GM12878 (cell line): Measurements from ENCODE around the gene NKRF. TPM values are rescaled to one million over a fixed set of nuclear protein-coding genes. Genes with fewer than 3 reads are reported as not detected.

Source experiments
- ATAC-seq: fragments of 200-7000 bp; cut with Tn5 transposase; 3 replicates; pipeline ENCODE4 v1.9.1; 2020; ENCODE audit warnings: mild to moderate bottlenecking, moderate library complexity
- Bru-seq: library from RNA; stranded (reverse); fragments of 400-500 nt; gene quantifications from one replicate; lab custom pipeline; 2021; lab: Mats Ljungman, UMichigan
- BruChase-seq, 2 experiments: library from RNA; stranded (reverse); fragments of 400-500 nt; gene quantifications; one replicate each; lab custom pipeline; 2021; lab: Mats Ljungman, UMichigan
- BruUV-seq: library from RNA; stranded (reverse); fragments of 400-500 nt; replicated peaks from 2 replicates; lab custom pipeline; 2021; lab: Mats Ljungman, UMichigan
- CTCF ChIA-PET: fragments of 300-600 bp; sonication (Branson Sonifier 250); formaldehyde crosslinking; extraction: SDS; loops from one replicate; lab custom pipeline; 2021; ENCODE audit warnings: inconsistent platforms; lab: Yijun Ruan, JAX
- POLR2A ChIA-PET: fragments of 350-600 bp; formaldehyde crosslinking; extraction: SDS; loops from one replicate; lab custom pipeline; 2021; ENCODE audit warnings: inconsistent platforms; lab: Charles Lee
- RAD21 ChIA-PET: fragments of 300-600 bp; sonication (Branson Sonifier 250); formaldehyde crosslinking; loops from one replicate; lab custom pipeline; 2023; ENCODE audit warnings: antibody characterized with exemption; ENCODE audit not compliant: unreplicated experiment; lab: Charles Lee
- SMC1A ChIA-PET: fragments of 300-600 bp; sonication (Branson Sonifier 250); formaldehyde crosslinking; loops from one replicate; lab custom pipeline; 2023; ENCODE audit not compliant: unreplicated experiment, uncharacterized antibody; lab: Charles Lee
- DNase-seq: peaks from one replicate; pipeline ENCODE4 v3.0.0-alpha.2; 2011; ENCODE audit warnings: low read depth, low spot score
- FAIRE-seq: peaks from 3 replicates; lab custom pipeline; 2011; peaks lifted over from hg19 to GRCh38; lab: Jason Lieb, UNC
- H2AFZ ChIP-seq: 2 replicates; pipeline ENCODE4 v1.6.0; 2011; ENCODE audit warnings: low read depth, low read length, control low read depth; ENCODE audit not compliant: control insufficient read depth
- H3K27ac ChIP-seq: 2 replicates; pipeline ENCODE4 v1.5.1; 2011; ENCODE audit warnings: control low read depth; ENCODE audit not compliant: control insufficient read depth, insufficient read depth
- H3K27me3 ChIP-seq, 2 experiments: replicated peaks in 1 of 2; 2 replicates each; pipeline versions ENCODE4 v1.6.0 to v1.6.1; 2011; ENCODE audit warnings: low read length in 1 of 2; ENCODE audit not compliant: control insufficient read depth in 2 of 2, insufficient read depth in 2 of 2
- H3K36me3 ChIP-seq, 2 experiments: 2 replicates each; pipeline ENCODE4 v1.5.1; 2011; ENCODE audit warnings: low read length in 1 of 2; ENCODE audit not compliant: control insufficient read depth in 2 of 2, insufficient read depth in 2 of 2
- H3K4me1 ChIP-seq: 2 replicates; pipeline ENCODE4 v1.6.1; 2011; ENCODE audit warnings: mild to moderate bottlenecking, low read length, moderate library complexity, mixed read lengths; ENCODE audit not compliant: control insufficient read depth, insufficient read depth
- H3K4me2 ChIP-seq: 2 replicates; pipeline ENCODE4 v1.6.0; 2011; ENCODE audit warnings: control low read depth; ENCODE audit not compliant: control insufficient read depth, insufficient read depth
- H3K4me3 ChIP-seq: fragments of 200-600 bp; sonication (generic); 2 replicates; pipeline ENCODE4 v1.5.1; 2016
- H3K79me2 ChIP-seq: 2 replicates; pipeline ENCODE4 v1.6.0; 2011; ENCODE audit warnings: low read length; ENCODE audit not compliant: control insufficient read depth, insufficient read depth
- H3K9ac ChIP-seq: 2 replicates; pipeline ENCODE4 v1.8.0; 2011; ENCODE audit warnings: low read length, control low read depth, mixed read lengths; ENCODE audit not compliant: control insufficient read depth, insufficient read depth
- H3K9me3 ChIP-seq: replicated peaks from 3 replicates; pipeline ENCODE4 v1.5.1; 2011; ENCODE audit warnings: mild to moderate bottlenecking, low read length; ENCODE audit not compliant: control insufficient read depth, insufficient read depth
- H4K20me1 ChIP-seq: 2 replicates; pipeline ENCODE4 v1.6.0; 2011; ENCODE audit not compliant: control insufficient read depth, insufficient read depth
- BACH1 ChIP-seq: fragments of 450-650 bp; IDR thresholded peaks from 2 replicates; pipeline ENCODE4 v1.6.1; 2017; ENCODE audit warnings: mild to moderate bottlenecking, borderline replicate concordance
- BCL3 ChIP-seq: IDR thresholded peaks from 2 replicates; pipeline ENCODE4 v1.6.1; 2011; ENCODE audit warnings: borderline replicate concordance, low read depth, mild to moderate bottlenecking, moderate library complexity, low read length; ENCODE audit not compliant: insufficient read depth, poor library complexity, severe bottlenecking
- BHLHE40 ChIP-seq, 2 experiments: fragments of 450-650 bp in 1 of 2; IDR thresholded peaks; 2 replicates each; pipeline ENCODE4 v1.6.1; 2011 to 2017; ENCODE audit warnings: low read depth in 2 of 2, borderline replicate concordance in 1 of 2, improper control_type of control experiment in 1 of 2, low read length in 1 of 2, mild to moderate bottlenecking in 1 of 2
- CBFB ChIP-seq: IDR thresholded peaks from 2 replicates; pipeline ENCODE4 v1.6.1; 2016; ENCODE audit warnings: antibody characterized with exemption, low read depth
- CHD2 ChIP-seq: IDR thresholded peaks from 2 replicates; pipeline ENCODE4 v1.6.1; 2011; ENCODE audit warnings: low read depth, low read length, improper control_type of control experiment, borderline replicate concordance
- HCFC1 ChIP-seq: fragments of 150-350 bp; IDR thresholded peaks from 2 replicates; pipeline ENCODE4 v1.6.1; 2014; ENCODE audit warnings: low read length
- HDAC2 ChIP-seq: fragments of 200-600 bp; sonication (generic); IDR thresholded peaks from 2 replicates; pipeline ENCODE4 v1.6.1; 2017
- IRF5 ChIP-seq: fragments of 450-650 bp; IDR thresholded peaks from 2 replicates; pipeline ENCODE4 v1.6.1; 2017; ENCODE audit warnings: borderline replicate concordance
- JUNB ChIP-seq: IDR thresholded peaks from 2 replicates; pipeline ENCODE4 v1.6.1; 2016; ENCODE audit warnings: antibody characterized with exemption, mild to moderate bottlenecking
- MXI1 ChIP-seq: fragments of 150-350 bp; IDR thresholded peaks from 2 replicates; pipeline ENCODE4 v1.6.1; 2011; ENCODE audit warnings: low read depth, mild to moderate bottlenecking, inconsistent platforms, low read length, improper control_type of control experiment
- NRF1 ChIP-seq: conservative IDR thresholded peaks from 2 replicates; pipeline ENCODE4 v1.6.1; 2011; ENCODE audit warnings: mild to moderate bottlenecking, low read depth, low read length, improper control_type of control experiment
- POLR2AphosphoS2 ChIP-seq: IDR thresholded peaks from 2 replicates; pipeline ENCODE4 v1.6.1; 2011; ENCODE audit warnings: low read depth, mild to moderate bottlenecking, low read length, improper control_type of control experiment, moderate library complexity
- POLR2AphosphoS5 ChIP-seq: IDR thresholded peaks from 2 replicates; pipeline ENCODE4 v1.6.1; 2011; ENCODE audit warnings: mild to moderate bottlenecking, low read length, inconsistent platforms
- SMAD5 ChIP-seq: IDR thresholded peaks from 2 replicates; pipeline ENCODE4 v1.6.1; 2016; ENCODE audit warnings: antibody characterized with exemption, low read depth
- TAF1 ChIP-seq: IDR thresholded peaks from 2 replicates; pipeline ENCODE4 v1.6.1; 2011; ENCODE audit warnings: mild to moderate bottlenecking, low read depth, low read length, borderline replicate concordance
- TARDBP ChIP-seq: IDR thresholded peaks from 2 replicates; pipeline ENCODE4 v1.6.1; 2016; ENCODE audit warnings: borderline replicate concordance
- WGBS: methylation state at CpG from one replicate; pipeline ENCODE4 v1.1.6; 2016; ENCODE audit warnings: low lambda C conversion rate; ENCODE audit not compliant: insufficient replicate concordance, insufficient coverage; ENCODE audit errors: missing lambda C conversion rate; 5-methylcytosine and 5-hydroxymethylcytosine counted together
- in situ Hi-C: fragments of 300-500 bp; cut with MboI; formaldehyde crosslinking; loops from 9 replicates; pipeline ENCODE4 v1.14.3; 2018; ENCODE audit warnings: mixed read lengths
- intact Hi-C: fragments of 100-400 bp; cut with micrococcal nuclease; formaldehyde crosslinking; loops from one replicate; pipeline ENCODE4 v1.14.2; 2022; ENCODE audit not compliant: unreplicated experiment
- long read RNA-seq, 2 experiments: library from polyadenylated mRNA; unstranded; transcript quantifications; one replicate each; pipeline ENCODE4 v2.0.0, GENCODE V29; 2019 to 2020
- polyA minus RNA-seq, 3 experiments: library from RNA; depleted of rRNA, polyadenylated mRNA; stranded (reverse); fragments of >200 nt; gene quantifications; 2 replicates each; pipeline ENCODE4 v1.2.3, GENCODE V29; 2011
- polyA plus RNA-seq, 11 experiments: library from polyadenylated mRNA; depleted of rRNA in 4 of 11; unstranded in 6 of 11; stranded (reverse) in 5 of 11; fragments of >200 nt; fragmentation: Nextera tagmentation in 4 of 11; fragmentation: Illumina TruSeq in 1 of 11; extraction: Ambion mirVana in 4 of 11; extraction: Trizol in 1 of 11; gene quantifications; 1 replicate in 1 of 11; 2 replicates in 10 of 11; pipeline versions ENCODE4 v1.2.1 to v1.2.3, GENCODE V29; 2011 to 2016; ENCODE audit warnings: inconsistent platforms in 2 of 11, missing spikeins in 2 of 11, low read depth in 1 of 11
- total RNA-seq, 4 experiments: library from RNA; depleted of rRNA in 3 of 4; stranded (reverse); fragments of >200 nt in 3 of 4; fragmentation: Illumina TruSeq in 1 of 4; extraction: Trizol in 1 of 4; gene quantifications; 2 replicates each; pipeline versions ENCODE4 v1.2.1 to v1.2.3, GENCODE V29; 2013 to 2021

NKRF gene
- total RNA-seq (2013; cell fraction: nucleolus; rRNA removed) = 32.9 and 35.0 TPM in 2 replicates
- total RNA-seq (2014; rRNA removed) (8.1 and 8.5 TPM in 2 replicates), total RNA-seq (2014; rRNA removed; fragmentation: Illumina TruSeq; extraction: Trizol) (15.7 and 16.6 TPM in 2 replicates), total RNA-seq (2021) (20.1 and 21.5 TPM in 2 replicates), polyA plus RNA-seq (2011; rRNA removed) (14.4 and 19.6 TPM in 2 replicates), polyA plus RNA-seq (2014; fragmentation: Illumina TruSeq; extraction: Trizol) (20.3 and 25.3 TPM in 2 replicates), polyA plus RNA-seq (2014; fragmentation: Nextera tagmentation; extraction: Ambion mirVana) (1 to 10 TPM; 6.2 to 9.5 TPM), polyA plus RNA-seq (2014; rRNA removed) (9.9 and 10.7 TPM in 2 replicates), polyA plus RNA-seq (2016; fragmentation: Nextera tagmentation; extraction: Ambion mirVana) (1 to 10 TPM; 8.4 to 9.0 TPM), polyA minus RNA-seq (2011; rRNA and poly(A)+ RNA removed) (12.3 and 14.2 TPM in 2 replicates), Bru-seq, nascent RNA (percentile 85 among the genes with signal in this experiment), BruChase-seq, experiment 1, labeled RNA remaining after a 6-hour chase (percentile 87 among the genes with signal in this experiment), BruChase-seq, experiment 2, labeled RNA remaining after a 2-hour chase (percentile 92 among the genes with signal in this experiment)
- 8.7 TPM for polyA plus RNA-seq (2011; ENCODE audit: low read depth)
- polyA plus RNA-seq (2011; cell fraction: cytosol; rRNA removed) = 7.8 and 8.0 TPM in 2 replicates
- polyA plus RNA-seq (2011; cell fraction: nucleus; rRNA removed) = 12.2 and 14.9 TPM in 2 replicates
- polyA plus RNA-seq (2012) = 9.4 and 12.6 TPM in 2 replicates
- polyA minus RNA-seq (2011; cell fraction: cytosol; rRNA and poly(A)+ RNA removed) = 8.2 and 9.4 TPM in 2 replicates
- polyA minus RNA-seq (2011; cell fraction: nucleus; rRNA and poly(A)+ RNA removed) = 5.9 and 10.3 TPM in 2 replicates
- long read RNA-seq, experiment 1, partial matches to known transcripts = 2 of 4 reads
- long read RNA-seq, experiment 1, other reads (novel, unspliced or antisense) = 2 of 4 reads
- long read RNA-seq, experiment 2, partial matches to known transcripts = 0 of 26 reads
- long read RNA-seq, experiment 2, other reads (novel, unspliced or antisense) = 19 of 26 reads

GRCh38 chrX:119606280-119607017 lies at the start of gene NKRF:
Gene NKRF (minus strand): TSS chrX:119606424.
- peak within 1 kb of the TSS; percentile 85 for H3K27ac ChIP-seq
- RAD21 ChIA-PET = interaction anchor here (0.7 to 2.6 kb wide), 15 partner anchors 12 to 185 kb away, joined by 3 to 9 read pairs (median 4); partner anchors contain the start of genes RPL39, SEPTIN6, SLC25A5 and UBE2A
- H3K4me3 ChIP-seq = peak within 1 kb of the TSS; percentile 57
- BruUV-seq = TSS peak; percentile 85
- H3K27me3 ChIP-seq = no peaks in the 10 kb centered on the region
- ATAC-seq (peak; percentile 78), DNase-seq (peak; percentile 78), FAIRE-seq (no peak)
- 24% methylated on average over 42 of the region's 46 CpGs for WGBS
- in situ Hi-C loops = no loop called here
- no peaks in the 10 kb centered on the region; the same call in 1 of the 2 replicates for H3K4me1 ChIP-seq
- CTCF ChIA-PET = interaction anchor here (0.6 to 2.2 kb wide), 12 partner anchors 9 to 178 kb away, joined by 3 to 13 read pairs (median 3); no protein-coding TSS in a partner anchor
- no peaks in the 10 kb centered on the region; a peak in 1 of 4 replicates for H3K36me3 ChIP-seq
- H3K79me2 ChIP-seq = peaks cover 44% of the 10 kb centered on the region
- H3K9ac ChIP-seq = peak within 1 kb of the TSS; percentile 77
- intact Hi-C loops = no loop called here
- no peaks in the 10 kb centered on the region for H4K20me1 ChIP-seq
- H3K9me3 ChIP-seq = no peaks in the 10 kb centered on the region
- SMC1A ChIA-PET = interaction anchor here (0.9 to 2.3 kb wide), 7 partner anchors 10 to 158 kb away, joined by 3 to 9 read pairs (median 5); partner anchors contain the start of gene SEPTIN6
- POLR2A ChIA-PET = interaction anchor here (0.9 to 2.1 kb wide), 12 partner anchors 10 to 152 kb away, joined by 3 to 13 read pairs (median 5); partner anchors contain the start of genes SOWAHD and UBE2A
- H3K4me2 ChIP-seq = peak within 1 kb of the TSS; percentile 34
- peak within 1 kb of the TSS; percentile 76 for H2AFZ ChIP-seq
- TF ChIP-seq NRF1 = peak; percentile 76
- TF ChIP-seq BCL3 = no peak
- peak; percentile 65 for TF ChIP-seq IRF5
- TF ChIP-seq CBFB = peak; percentile 55; the same call in 1 of the 2 replicates
- peak; percentile 86 for TF ChIP-seq SMAD5
- peak; percentile 98 for TF ChIP-seq CHD2
- peak; percentile 66; the same call in 1 of the 2 replicates for TF ChIP-seq MXI1
- TF ChIP-seq TARDBP = no peak
- peak; percentile 43; the same call in 1 of the 2 replicates for TF ChIP-seq BACH1
- peak; percentile 96 for TF ChIP-seq POLR2AphosphoS5
- no peak for TF ChIP-seq HDAC2
- TF ChIP-seq BHLHE40 (IDR thresholded peaks at IDR 0.05; ENCODE audit: borderline replicate concordance in 1 of 2, low read depth in 2 of 2, low read length in 1 of 2) = peak; percentile 43 to 70; a peak in 3 of 4 replicates
- peak; percentile 87; the same call in 1 of the 2 replicates for TF ChIP-seq POLR2AphosphoS2
- TF ChIP-seq TAF1 = peak; percentile 86
- no peak for TF ChIP-seq HCFC1
- TF ChIP-seq JUNB = peak; percentile 10; the same call in 1 of the 2 replicates
